Measurements from ENCODE around the gene SPEF1.
"Not testable (repeated sequence)": the region's sequence is repeated elsewhere in the genome, so short reads cannot be mapped to it uniquely, and the experiment has no call there.

GRCh38 chr20:3789201-3789600 lies 8.0 kb upstream of the SPEF1 start:
- not testable (repeated sequence) for TF ChIP-seq CTCF (conservative IDR thresholded peaks at IDR 0.05; ENCODE audit: low read depth, low read length); POLR2A (IDR thresholded peaks at IDR 0.05; ENCODE audit: low read depth, low read length); ELK1 (IDR thresholded peaks at IDR 0.05; ENCODE audit: borderline replicate concordance, low read depth, low read length); USF2 (IDR thresholded peaks at IDR 0.05; ENCODE audit: low read depth, low read length); RAD21 (IDR thresholded peaks at IDR 0.05; ENCODE audit: low read length); RFX5 (IDR thresholded peaks at IDR 0.05; ENCODE audit: low read depth, low read length); MAFK (IDR thresholded peaks at IDR 0.05; ENCODE audit: low read depth, low read length); NFE2L2 (IDR thresholded peaks at IDR 0.05; ENCODE audit: low read depth, low read length); MAZ (IDR thresholded peaks at IDR 0.05; ENCODE audit: borderline replicate concordance, low read depth, low read length); BHLHE40 (IDR thresholded peaks at IDR 0.05; ENCODE audit: low read depth, low read length); MXI1 (IDR thresholded peaks at IDR 0.05; ENCODE audit: borderline replicate concordance, low read depth, low read length); FOS (IDR thresholded peaks at IDR 0.05; ENCODE audit: low read depth, low read length)

Data from IMR-90 (cell line).